HFFc6 (cell line): ENCODE data around the gene SDR39U1. TPM values are rescaled to one million over a fixed set of nuclear protein-coding genes. Genes with fewer than 3 reads are reported as not detected.
A peak's percentile ranks its signal among the peaks of the same experiment; 100 is the strongest.
"Not testable (repeated sequence)": the region's sequence is repeated elsewhere in the genome, so short reads cannot be mapped to it uniquely, and the experiment has no call there.

Experiments
- DNase-seq: peaks from one replicate; pipeline ENCODE4 v3.0.0-alpha.2; 2018
- H3K27ac Mint-ChIP-seq: 2 replicates; pipeline ENCODE4 v1.8.0; 2020; ENCODE audit warnings: mild to moderate bottlenecking, mixed read lengths
- H3K27me3 Mint-ChIP-seq: 2 replicates; pipeline ENCODE4 v1.8.0; 2021; ENCODE audit warnings: mild to moderate bottlenecking, moderate library complexity, mixed read lengths; ENCODE audit not compliant: insufficient read depth
- H3K36me3 Mint-ChIP-seq: 2 replicates; pipeline ENCODE4 v1.8.0; 2021; ENCODE audit warnings: low read depth, mixed read lengths
- H3K4me1 Mint-ChIP-seq: 2 replicates; pipeline ENCODE4 v1.8.0; 2020; ENCODE audit warnings: low read depth, mixed read lengths
- H3K4me3 Mint-ChIP-seq: 2 replicates; pipeline ENCODE4 v1.8.0; 2020; ENCODE audit warnings: mild to moderate bottlenecking, moderate library complexity, mixed read lengths
- H3K9me3 Mint-ChIP-seq: 2 replicates; pipeline ENCODE4 v1.8.0; 2020; ENCODE audit warnings: mild to moderate bottlenecking, mixed read lengths
- long read RNA-seq: library from polyadenylated mRNA; unstranded; transcript quantifications from one replicate; pipeline ENCODE4 v2.0.0, GENCODE V29; 2019
- total RNA-seq, 6 experiments: library from RNA; stranded (reverse); fragmentation: NEBNext Ultra II Directional; extraction: Animal tissue kit (Norgen Biotek cat#: 25700); gene quantifications; 2 replicates in 1 of 6; 3 replicates in 5 of 6; pipeline ENCODE4 v1.2.3, GENCODE V29; 2021
- TF ChIP-seq, protein P1 (sequence below): fragments of 200-600 bp; sonication (generic); IDR thresholded peaks from 2 replicates; pipeline ENCODE4 v1.5.0; 2021; ENCODE audit warnings: antibody characterized with exemption, mild to moderate bottlenecking

SDR39U1 gene
- 10 to 100 TPM; 29.6 to 35.7 (median 31.6) TPM for total RNA-seq
- long read RNA-seq, transcript SDR39U1-201 (6 exons, 1,233 nt): major isoform, 11 of 46 reads
- long read RNA-seq, transcript SDR39U1-203 (5 exons, 1,507 nt): minor isoform, 6 of 46 reads
- long read RNA-seq, partial matches to known transcripts: 12 of 46 reads
- long read RNA-seq, other reads (novel, unspliced or antisense): 11 of 46 reads

- Mint-ChIP-seq H3K27me3 (peaks cover 6% of the 10 kb centered on the region), H3K36me3 (peaks cover 21% of the 10 kb centered on the region), H3K4me3 (peak within 1 kb of the TSS; percentile 94), H3K9me3 (no peaks in the 10 kb centered on the region), H3K4me1 (peaks cover 29% of the 10 kb centered on the region), H3K27ac (peak within 1 kb of the TSS; percentile 100)
- peak; percentile 98 for DNase-seq
- TF ChIP-seq, protein P1, sequence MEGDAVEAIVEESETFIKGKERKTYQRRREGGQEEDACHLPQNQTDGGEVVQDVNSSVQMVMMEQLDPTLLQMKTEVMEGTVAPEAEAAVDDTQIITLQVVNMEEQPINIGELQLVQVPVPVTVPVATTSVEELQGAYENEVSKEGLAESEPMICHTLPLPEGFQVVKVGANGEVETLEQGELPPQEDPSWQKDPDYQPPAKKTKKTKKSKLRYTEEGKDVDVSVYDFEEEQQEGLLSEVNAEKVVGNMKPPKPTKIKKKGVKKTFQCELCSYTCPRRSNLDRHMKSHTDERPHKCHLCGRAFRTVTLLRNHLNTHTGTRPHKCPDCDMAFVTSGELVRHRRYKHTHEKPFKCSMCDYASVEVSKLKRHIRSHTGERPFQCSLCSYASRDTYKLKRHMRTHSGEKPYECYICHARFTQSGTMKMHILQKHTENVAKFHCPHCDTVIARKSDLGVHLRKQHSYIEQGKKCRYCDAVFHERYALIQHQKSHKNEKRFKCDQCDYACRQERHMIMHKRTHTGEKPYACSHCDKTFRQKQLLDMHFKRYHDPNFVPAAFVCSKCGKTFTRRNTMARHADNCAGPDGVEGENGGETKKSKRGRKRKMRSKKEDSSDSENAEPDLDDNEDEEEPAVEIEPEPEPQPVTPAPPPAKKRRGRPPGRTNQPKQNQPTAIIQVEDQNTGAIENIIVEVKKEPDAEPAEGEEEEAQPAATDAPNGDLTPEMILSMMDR: peak; percentile 34; the same call in 1 of the 2 replicates
Observed at GRCh38 chr14:24442240-24443052, at the start of gene SDR39U1. Gene SDR39U1, minus strand, starts transcription at chr14:24442776. Its CDS starts 7 bp downstream, at chr14:24442769.

DNA sequence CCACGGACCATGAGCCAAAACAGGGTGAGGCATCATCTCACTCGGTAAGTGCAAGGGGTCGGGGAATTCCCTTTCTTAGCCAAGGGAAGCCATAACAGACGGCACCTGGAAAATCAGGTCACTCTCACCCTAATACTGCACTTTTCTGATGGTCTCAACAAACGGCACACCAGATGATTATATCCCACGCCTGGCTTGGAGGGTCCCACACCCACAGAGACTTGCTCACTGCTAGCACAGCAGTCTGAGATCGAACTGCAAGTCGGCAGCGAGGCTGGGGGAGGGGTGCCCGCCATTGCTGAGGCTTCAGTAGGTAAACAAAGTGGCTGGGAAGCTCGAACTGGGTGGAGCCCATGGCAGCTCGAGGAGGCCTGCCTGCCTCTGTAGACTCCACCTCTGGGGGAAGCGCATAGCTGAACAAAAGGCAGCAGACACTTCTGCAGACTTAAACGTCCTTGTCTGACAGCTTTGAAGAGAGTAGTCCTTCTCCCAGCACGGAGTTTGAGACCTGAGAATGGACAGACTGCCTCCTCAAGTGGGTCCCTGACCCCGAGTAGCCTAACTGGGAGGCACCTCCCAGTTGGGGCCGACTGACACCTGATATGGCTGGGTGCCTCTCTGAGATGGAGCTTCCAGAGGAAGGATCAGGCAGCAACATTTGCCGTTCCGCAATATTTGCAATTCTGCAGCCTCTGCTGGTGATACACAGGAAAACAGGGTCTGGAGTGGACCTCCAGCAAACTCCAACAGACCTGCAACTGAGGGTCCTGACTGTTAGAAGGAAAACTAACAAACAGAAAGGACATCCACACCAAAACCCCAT, 49.2 kb upstream of the SDR39U1 start:
- H3K36me3 Mint-ChIP-seq, H3K4me1 Mint-ChIP-seq, H3K27ac Mint-ChIP-seq: not testable (repeated sequence)

GRCh38 chr14:24483604-24484252, 41.2 kb upstream of the SDR39U1 start:
- no peak for DNase-seq
- TF ChIP-seq, protein P1: no peak
- Mint-ChIP-seq H3K36me3 (no peaks in the 10 kb centered on the region), H3K27ac (no peak overlapping the region), H3K4me3 (no peak overlapping the region), H3K9me3 (no peaks in the 10 kb centered on the region), H3K4me1 (peaks cover 19% of the 10 kb centered on the region), H3K27me3 (peaks cover 5% of the 10 kb centered on the region)

More for the DNA sequence above, 49.2 kb upstream of the SDR39U1 start:
- not testable (repeated sequence) for DNase-seq, H3K27me3 Mint-ChIP-seq, H3K4me3 Mint-ChIP-seq, H3K9me3 Mint-ChIP-seq

DNA sequence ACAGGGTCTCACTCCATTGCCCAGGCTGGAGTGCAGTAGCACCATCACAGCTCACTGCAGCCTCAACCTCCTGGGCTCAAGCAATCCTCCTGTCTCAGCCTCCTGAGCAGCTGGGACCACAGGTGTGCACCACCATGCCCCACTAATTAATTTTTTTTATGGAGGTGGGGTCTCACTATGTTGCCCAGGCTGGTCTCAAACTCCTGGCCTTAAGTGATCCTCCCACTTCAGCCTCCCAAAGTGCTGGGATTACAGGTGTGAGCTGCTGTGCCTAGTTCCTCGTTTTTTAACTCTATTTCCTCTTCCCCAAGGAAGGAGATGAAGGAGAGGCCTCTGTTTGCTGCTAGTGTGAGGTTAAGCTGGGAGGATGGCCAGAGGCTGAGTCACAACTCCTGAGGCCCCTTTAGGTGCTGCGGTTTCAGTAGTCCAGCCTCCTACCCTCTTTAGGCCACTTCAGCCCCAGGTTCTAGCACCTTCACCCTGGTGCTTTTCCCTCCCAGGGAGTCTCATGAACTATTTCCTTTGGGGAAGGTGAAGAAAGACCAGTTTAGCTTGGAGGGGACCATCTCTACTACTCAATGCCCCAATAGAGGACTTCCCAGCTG, 40.2 kb upstream of the SDR39U1 start:
- peak; percentile 18 for DNase-seq
- H3K9me3 Mint-ChIP-seq, H3K36me3 Mint-ChIP-seq, H3K4me3 Mint-ChIP-seq, H3K27me3 Mint-ChIP-seq, H3K27ac Mint-ChIP-seq: not testable (repeated sequence)
- peaks cover 19% of the 10 kb centered on the region for H3K4me1 Mint-ChIP-seq

- Mint-ChIP-seq H3K27ac (no peak overlapping the region), H3K36me3 (no peaks in the 10 kb centered on the region), H3K4me3 (peak overlapping the region; percentile 41; the same call in 1 of the 2 replicates), H3K9me3 (no peaks in the 10 kb centered on the region), H3K4me1 (peaks cover 19% of the 10 kb centered on the region), H3K27me3 (peaks cover 5% of the 10 kb centered on the region)
- TF ChIP-seq, protein P1: peak; percentile 77
- peak; percentile 20 for DNase-seq
Observed at GRCh38 chr14:24481622-24482324, 39.2 kb upstream of the SDR39U1 start.

DNA sequence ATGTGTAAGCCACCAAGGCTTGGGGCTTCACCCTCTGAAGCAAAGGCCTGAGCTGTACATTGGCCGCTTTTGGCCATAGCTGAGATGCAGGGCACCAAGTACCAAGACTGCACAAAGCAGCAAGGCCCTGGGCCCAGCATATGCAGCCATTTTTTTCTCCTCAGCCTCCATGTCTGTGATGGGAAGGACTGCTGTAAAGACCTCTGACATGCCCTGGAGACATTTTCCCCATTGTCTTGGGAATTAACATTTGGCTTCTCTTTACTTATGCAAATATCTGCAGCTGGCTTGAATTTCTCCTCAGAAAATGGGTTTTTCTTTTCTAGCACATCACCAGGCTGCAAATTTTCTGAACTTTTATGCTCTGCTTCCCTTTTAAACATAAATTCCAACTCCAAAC, 37.4 kb upstream of the SDR39U1 start:
- H3K9me3 Mint-ChIP-seq, H3K4me3 Mint-ChIP-seq, H3K27me3 Mint-ChIP-seq, DNase-seq, H3K36me3 Mint-ChIP-seq, H3K27ac Mint-ChIP-seq: not testable (repeated sequence)
- peaks cover 19% of the 10 kb centered on the region for H3K4me1 Mint-ChIP-seq
